K562 (cell line): Measurements from ENCODE around the gene TMEM217. TPM values are rescaled to one million over a fixed set of nuclear protein-coding genes. Genes with fewer than 3 reads are reported as not detected.
A peak's percentile ranks its signal among the peaks of the same experiment; 100 is the strongest.

Source experiments
- CREM ChIP-seq: IDR thresholded peaks from 2 replicates; pipeline ENCODE4 v1.6.1; 2014; ENCODE audit warnings: antibody characterized with exemption, low read depth
- CUX1 ChIP-seq: fragments of 200-800 bp; sonication (Bioruptor generic); IDR thresholded peaks from 2 replicates; pipeline ENCODE4 v1.6.1; 2016; ENCODE audit warnings: missing genetic modification characterization, missing compliant biosample characterization
- FOXK2 ChIP-seq, 2 experiments: fragments of 450-650 bp; IDR thresholded peaks in 1 of 2; conservative IDR thresholded peaks in 1 of 2; 2 replicates each; pipeline ENCODE4 v1.6.1; 2016; ENCODE audit warnings: low read depth in 2 of 2, mild to moderate bottlenecking in 1 of 2
- HMG20A ChIP-seq: fragments of 450-650 bp; formaldehyde crosslinking; conservative IDR thresholded peaks from 2 replicates; pipeline ENCODE4 v1.4.0; 2020; ENCODE audit warnings: mild to moderate bottlenecking, mixed read lengths
- HNRNPK ChIP-seq: fragments of 200-400 bp; formaldehyde crosslinking; IDR thresholded peaks from one replicate; pipeline ENCODE4 v1.6.1; 2018; ENCODE audit warnings: mild to moderate bottlenecking, low read depth, low read length; ENCODE audit not compliant: poor library complexity, severe bottlenecking
- MTA1 ChIP-seq: fragments of 450-650 bp; IDR thresholded peaks from 2 replicates; pipeline ENCODE4 v1.6.1; 2017; ENCODE audit warnings: borderline replicate concordance
- NUFIP1 ChIP-seq: fragments of 450-650 bp; IDR thresholded peaks from 2 replicates; pipeline ENCODE4 v1.6.1; 2018; ENCODE audit not compliant: partially characterized antibody
- POLR2A ChIP-seq: fragments of 450-650 bp; conservative IDR thresholded peaks from 2 replicates; pipeline ENCODE4 v1.6.1; 2016
- RFX1 ChIP-seq: fragments of 450-650 bp; IDR thresholded peaks from 2 replicates; pipeline ENCODE4 v1.6.1; 2016; ENCODE audit warnings: mild to moderate bottlenecking, moderate library complexity
- SRSF3 ChIP-seq: fragments of 200-400 bp; formaldehyde crosslinking; IDR thresholded peaks from 2 replicates; pipeline ENCODE4 v1.6.1; 2016; ENCODE audit warnings: mild to moderate bottlenecking, low read length, moderate library complexity; ENCODE audit not compliant: insufficient read depth
- ZNF347 ChIP-seq: fragments of 450-650 bp; formaldehyde crosslinking; IDR thresholded peaks from 2 replicates; pipeline ENCODE4 v1.4.0; 2020; ENCODE audit warnings: low read depth, mild to moderate bottlenecking, moderate library complexity
- ZNF668 ChIP-seq: fragments of 250-450 bp; sonication (Bioruptor Pico); IDR thresholded peaks from 2 replicates; pipeline ENCODE4 v1.8.0; 2022; ENCODE audit warnings: mild to moderate bottlenecking, inconsistent platforms
- polyA plus RNA-seq, 8 experiments: library from polyadenylated mRNA; depleted of rRNA in 4 of 8; stranded (reverse) in 5 of 8; unstranded in 3 of 8; fragments of >200 nt; fragmentation: Nextera tagmentation in 2 of 8; fragmentation: Illumina TruSeq in 1 of 8; extraction: Ambion mirVana in 2 of 8; extraction: Trizol in 1 of 8; gene quantifications; 2 replicates each; pipeline versions ENCODE4 v1.2.1 to v1.2.3, GENCODE V29; 2011 to 2014; ENCODE audit warnings: inconsistent platforms in 1 of 8, missing spikeins in 1 of 8
- total RNA-seq, 7 experiments: library from RNA; depleted of rRNA in 6 of 7; stranded (reverse); fragments of >200 nt in 6 of 7; fragmentation: Illumina TruSeq in 2 of 7; extraction: Trizol in 2 of 7; gene quantifications; 2 replicates each; pipeline versions ENCODE4 v1.2.1 to v1.2.3, GENCODE V29; 2011 to 2021; ENCODE audit warnings: low replicate concordance in 1 of 7
- TF ChIP-seq, protein P1 (sequence below): fragments of 200-800 bp; sonication (Bioruptor generic); IDR thresholded peaks from 2 replicates; pipeline ENCODE4 v1.6.1; 2017; ENCODE audit warnings: missing genetic modification characterization, missing compliant biosample characterization
- TF ChIP-seq, protein P2 (sequence below): fragments of 250-450 bp; sonication (Bioruptor Pico); IDR thresholded peaks from 2 replicates; pipeline ENCODE4 v1.8.0; 2021; ENCODE audit warnings: borderline replicate concordance, mild to moderate bottlenecking, moderate library complexity; ENCODE audit not compliant: poor library complexity, severe bottlenecking
- TF ChIP-seq, protein P3 (sequence below): fragments of 450-650 bp; IDR thresholded peaks from 2 replicates; pipeline ENCODE4 v1.6.1; 2017; ENCODE audit warnings: antibody characterized with exemption, mild to moderate bottlenecking

Gene TMEM217
- total and polyA plus RNA-seq, 9 of the 15 experiments (the other 6 are each of a cell fraction or from before 2014, with no cell fraction given): 1.3 to 8.0 (median 1.9) TPM

GRCh38 chr6:37242429-37243052 lies 15.4 kb downstream of the TMEM217 start (continued):
- TF ChIP-seq, protein P1, sequence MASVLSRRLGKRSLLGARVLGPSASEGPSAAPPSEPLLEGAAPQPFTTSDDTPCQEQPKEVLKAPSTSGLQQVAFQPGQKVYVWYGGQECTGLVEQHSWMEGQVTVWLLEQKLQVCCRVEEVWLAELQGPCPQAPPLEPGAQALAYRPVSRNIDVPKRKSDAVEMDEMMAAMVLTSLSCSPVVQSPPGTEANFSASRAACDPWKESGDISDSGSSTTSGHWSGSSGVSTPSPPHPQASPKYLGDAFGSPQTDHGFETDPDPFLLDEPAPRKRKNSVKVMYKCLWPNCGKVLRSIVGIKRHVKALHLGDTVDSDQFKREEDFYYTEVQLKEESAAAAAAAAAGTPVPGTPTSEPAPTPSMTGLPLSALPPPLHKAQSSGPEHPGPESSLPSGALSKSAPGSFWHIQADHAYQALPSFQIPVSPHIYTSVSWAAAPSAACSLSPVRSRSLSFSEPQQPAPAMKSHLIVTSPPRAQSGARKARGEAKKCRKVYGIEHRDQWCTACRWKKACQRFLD (CRISPR knock-in tag): peak; percentile 87
- TF ChIP-seq SRSF3 (no peak), RFX1 (no peak), CREM (no peak), FOXK2 (conservative IDR thresholded peaks at IDR 0.05 in 1 of 2, IDR thresholded peaks at IDR 0.05 in 1 of 2; ENCODE audit: low read depth in 2 of 2) (peak in 1 of 2 experiments; percentile 9; a peak in 1 of 4 replicates), NUFIP1 (no peak), ZNF347 (CRISPR knock-in tag) (no peak), CUX1 (CRISPR knock-in tag) (peak; percentile 22; the same call in 1 of the 2 replicates), MTA1 (no peak), HNRNPK (no peak), HMG20A (CRISPR knock-in tag) (no peak), POLR2A (no peak), ZNF668 (no peak)
- TF ChIP-seq, protein P2, sequence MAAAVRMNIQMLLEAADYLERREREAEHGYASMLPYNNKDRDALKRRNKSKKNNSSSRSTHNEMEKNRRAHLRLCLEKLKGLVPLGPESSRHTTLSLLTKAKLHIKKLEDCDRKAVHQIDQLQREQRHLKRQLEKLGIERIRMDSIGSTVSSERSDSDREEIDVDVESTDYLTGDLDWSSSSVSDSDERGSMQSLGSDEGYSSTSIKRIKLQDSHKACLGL (CRISPR knock-in tag): no peak
- TF ChIP-seq, protein P3, sequence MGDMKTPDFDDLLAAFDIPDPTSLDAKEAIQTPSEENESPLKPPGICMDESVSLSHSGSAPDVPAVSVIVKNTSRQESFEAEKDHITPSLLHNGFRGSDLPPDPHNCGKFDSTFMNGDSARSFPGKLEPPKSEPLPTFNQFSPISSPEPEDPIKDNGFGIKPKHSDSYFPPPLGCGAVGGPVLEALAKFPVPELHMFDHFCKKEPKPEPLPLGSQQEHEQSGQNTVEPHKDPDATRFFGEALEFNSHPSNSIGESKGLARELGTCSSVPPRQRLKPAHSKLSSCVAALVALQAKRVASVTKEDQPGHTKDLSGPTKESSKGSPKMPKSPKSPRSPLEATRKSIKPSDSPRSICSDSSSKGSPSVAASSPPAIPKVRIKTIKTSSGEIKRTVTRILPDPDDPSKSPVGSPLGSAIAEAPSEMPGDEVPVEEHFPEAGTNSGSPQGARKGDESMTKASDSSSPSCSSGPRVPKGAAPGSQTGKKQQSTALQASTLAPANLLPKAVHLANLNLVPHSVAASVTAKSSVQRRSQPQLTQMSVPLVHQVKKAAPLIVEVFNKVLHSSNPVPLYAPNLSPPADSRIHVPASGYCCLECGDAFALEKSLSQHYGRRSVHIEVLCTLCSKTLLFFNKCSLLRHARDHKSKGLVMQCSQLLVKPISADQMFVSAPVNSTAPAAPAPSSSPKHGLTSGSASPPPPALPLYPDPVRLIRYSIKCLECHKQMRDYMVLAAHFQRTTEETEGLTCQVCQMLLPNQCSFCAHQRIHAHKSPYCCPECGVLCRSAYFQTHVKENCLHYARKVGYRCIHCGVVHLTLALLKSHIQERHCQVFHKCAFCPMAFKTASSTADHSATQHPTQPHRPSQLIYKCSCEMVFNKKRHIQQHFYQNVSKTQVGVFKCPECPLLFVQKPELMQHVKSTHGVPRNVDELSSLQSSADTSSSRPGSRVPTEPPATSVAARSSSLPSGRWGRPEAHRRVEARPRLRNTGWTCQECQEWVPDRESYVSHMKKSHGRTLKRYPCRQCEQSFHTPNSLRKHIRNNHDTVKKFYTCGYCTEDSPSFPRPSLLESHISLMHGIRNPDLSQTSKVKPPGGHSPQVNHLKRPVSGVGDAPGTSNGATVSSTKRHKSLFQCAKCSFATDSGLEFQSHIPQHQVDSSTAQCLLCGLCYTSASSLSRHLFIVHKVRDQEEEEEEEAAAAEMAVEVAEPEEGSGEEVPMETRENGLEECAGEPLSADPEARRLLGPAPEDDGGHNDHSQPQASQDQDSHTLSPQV: peak; percentile 73
